AML-193 (cell line): ENCODE data around the gene ATAD2B.

ENCODE experiments used
- DNase-seq, 2 experiments: peaks; one replicate each; lab custom pipeline; 2025; lab: John Stamatoyannopoulos, UW

Gene ATAD2B

DNA sequence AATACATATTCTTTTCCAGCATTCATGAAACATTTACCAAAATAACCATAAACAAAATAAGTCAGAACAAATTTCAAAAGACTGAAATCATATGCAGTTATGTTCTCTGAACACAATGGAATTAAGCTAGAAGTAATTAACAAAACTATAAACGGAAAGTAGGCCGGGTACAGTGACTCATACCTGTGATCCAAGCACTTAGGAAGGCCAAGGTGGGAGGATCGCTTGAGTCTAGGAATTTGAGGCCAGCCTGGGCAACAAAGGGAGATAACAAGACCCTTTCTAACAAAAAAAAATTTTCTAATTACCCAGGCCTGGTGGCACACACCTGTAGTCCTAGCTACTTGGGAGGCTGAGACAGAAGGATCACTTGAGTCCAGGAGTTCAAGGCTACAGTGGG lies 14.9 kb downstream of the ATAD2B start:
- DNase-seq = no peak

GRCh38 chr2:23905155-23905554 lies 21.8 kb downstream of the ATAD2B start:
- DNase-seq = no peak

- no peak for DNase-seq
These were observed 22.2 kb downstream of the ATAD2B start for GRCh38 chr2:23904692-23905091.

DNA sequence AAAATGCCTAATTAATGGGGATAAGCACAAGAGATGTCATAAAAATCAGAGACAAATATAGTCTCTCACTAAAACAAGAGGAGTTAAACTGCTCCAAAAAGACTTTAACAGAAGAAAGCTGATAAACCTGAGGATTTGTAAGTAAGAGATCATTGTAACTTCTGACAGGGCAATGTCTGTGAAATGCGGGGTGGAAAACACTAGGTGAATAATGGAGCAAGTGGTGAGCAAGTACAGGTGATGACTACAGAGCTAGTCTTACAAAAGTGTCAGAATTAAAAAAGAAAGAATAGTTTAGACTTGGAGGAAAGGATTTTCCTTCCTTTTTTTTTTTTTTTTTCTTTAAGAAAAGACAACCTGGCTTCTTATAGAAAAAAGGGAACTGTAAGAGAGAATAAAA lies 22.7 kb downstream of the ATAD2B start:
- no peak for DNase-seq

DNA sequence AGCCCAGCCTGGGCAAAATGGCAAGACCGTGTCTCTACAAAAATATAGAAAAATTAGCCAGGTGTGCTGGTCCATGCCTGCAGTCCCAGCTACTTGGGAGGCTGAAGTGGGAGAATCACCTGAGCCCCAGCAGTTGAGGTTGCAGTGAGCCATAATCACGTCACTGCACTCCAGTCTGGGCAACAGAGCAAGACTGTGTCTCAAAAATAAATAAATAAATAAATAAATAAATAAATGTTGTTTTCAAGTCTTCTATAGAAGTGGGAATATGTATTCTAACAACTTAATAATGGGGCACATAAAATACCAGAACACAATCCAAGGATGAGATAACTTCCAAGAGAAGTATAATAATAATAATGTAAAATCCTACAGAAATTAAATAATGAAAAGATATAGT lies 23.9 kb downstream of the ATAD2B start:
- DNase-seq = no peak

DNA sequence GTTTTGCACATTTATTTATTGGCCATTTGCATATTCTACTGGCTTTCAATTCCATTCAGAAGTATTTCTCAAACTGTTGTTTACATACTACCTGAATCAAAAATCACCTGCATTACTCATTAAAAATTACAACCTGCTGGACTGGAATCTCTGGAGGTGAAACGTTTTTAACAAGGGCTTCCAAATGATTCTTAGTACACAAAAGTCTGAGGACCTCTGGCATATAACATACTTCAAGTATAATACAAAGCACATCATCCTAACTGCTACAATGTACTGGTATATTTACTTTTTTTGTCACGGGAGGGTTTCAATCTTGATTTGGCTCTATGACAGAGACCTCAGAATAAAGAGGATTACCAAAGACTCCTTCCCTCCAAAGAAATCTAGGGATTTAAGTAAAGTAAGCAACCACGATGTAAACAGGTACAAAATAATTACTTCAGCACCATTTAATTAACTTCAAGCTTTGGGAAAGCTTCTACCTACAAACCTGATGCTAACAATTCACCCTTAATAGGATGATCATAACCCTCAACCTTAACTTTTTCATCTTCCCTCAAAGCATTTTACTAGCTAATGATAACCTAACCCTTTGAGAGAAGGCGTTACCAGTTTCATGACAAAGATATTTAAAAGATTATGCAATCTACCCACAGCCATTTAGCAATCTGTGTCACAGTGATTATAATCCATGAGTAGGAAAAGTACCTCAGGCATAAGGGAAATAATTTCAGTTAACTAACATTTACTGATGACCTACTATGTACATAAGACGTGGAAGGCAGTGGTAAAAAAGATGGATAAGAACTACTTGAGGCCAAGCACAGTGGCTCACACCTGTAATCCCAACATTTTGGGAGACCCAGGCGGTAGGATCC lies 24.7 kb downstream of the ATAD2B start:
- peak; percentile 57 to 66 for DNase-seq

DNA sequence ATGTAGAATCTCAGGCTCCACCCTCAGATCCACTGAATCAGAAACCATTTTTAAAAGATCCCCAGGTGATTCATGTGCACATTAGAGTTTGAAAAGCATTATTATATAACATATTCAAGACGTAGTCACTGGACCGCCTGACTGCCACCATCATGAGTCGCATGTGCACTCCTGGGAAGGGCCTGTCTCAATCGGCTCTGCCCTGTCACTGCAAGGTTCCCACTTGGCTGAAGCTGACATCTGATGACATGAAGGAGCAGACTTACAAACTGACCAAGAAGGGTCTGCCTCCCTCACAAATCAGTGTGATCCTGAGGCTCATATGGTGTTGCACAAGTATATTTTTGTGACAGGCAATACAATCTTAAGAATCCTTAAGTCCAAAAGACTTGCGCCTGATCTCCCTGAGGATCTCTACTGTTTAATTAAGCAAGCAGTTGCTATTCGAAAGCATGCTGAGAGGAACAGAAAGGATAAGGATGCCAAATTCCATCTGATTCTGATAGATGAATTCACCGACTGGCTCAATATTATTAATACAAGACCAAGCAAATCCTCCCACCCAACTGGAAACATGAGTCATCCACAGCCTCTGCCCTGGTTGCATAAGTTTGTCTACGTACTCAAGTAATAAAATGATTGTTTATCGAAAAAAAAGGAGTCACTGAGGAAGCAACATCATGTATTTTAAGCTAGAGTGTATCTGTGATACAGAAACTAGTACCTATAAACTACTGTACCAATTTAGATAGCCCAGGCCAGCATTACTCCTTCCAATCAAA lies 26.2 kb downstream of the ATAD2B start:
- no peak for DNase-seq

DNA sequence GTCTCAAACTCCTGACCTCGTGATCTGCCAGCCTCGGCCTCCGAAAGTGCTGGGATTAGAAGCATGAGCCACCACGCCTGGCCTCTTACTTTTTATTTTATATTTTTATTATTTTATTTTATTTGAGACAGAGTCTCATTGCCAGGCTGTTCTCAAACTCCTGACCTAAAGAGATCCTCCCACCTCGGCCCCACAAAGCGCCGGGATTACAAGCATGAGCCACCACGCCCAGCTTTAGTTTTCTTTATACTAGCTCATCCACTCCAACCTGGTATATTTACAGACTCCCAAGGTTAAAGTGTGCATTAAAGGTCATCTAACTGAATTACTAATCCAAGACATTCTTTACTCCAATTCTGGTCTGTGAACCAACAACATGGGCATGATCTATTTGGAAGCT lies 26.8 kb downstream of the ATAD2B start:
- DNase-seq = no peak

- DNase-seq = no peak
These were observed 55.7 kb downstream of the ATAD2B start for GRCh38 chr2:23871206-23871605.

DNA sequence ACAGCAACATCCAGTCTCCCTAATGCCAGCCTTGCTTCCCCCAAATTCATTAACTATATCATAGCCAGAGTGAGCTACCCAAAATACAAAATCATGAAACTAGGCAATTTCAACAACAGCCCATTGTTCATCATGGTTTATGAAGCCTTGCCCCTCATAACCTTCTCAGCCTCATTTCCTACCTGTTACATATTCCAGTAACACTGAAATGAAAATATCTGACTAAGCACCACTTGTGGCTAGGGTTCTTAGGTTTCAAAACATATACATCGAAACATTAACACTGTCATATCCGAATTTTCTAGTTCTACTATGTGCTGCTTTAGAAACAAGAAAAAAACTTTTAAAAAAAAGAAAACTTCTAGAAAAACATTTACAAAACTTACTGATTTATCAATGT lies 59.5 kb downstream of the ATAD2B start:
- DNase-seq = no peak

- DNase-seq = no peak
These were observed 64.1 kb downstream of the ATAD2B start for GRCh38 chr2:23862716-23863426.

- no peak for DNase-seq
These were observed 65.0 kb downstream of the ATAD2B start for GRCh38 chr2:23861952-23862351.

DNA sequence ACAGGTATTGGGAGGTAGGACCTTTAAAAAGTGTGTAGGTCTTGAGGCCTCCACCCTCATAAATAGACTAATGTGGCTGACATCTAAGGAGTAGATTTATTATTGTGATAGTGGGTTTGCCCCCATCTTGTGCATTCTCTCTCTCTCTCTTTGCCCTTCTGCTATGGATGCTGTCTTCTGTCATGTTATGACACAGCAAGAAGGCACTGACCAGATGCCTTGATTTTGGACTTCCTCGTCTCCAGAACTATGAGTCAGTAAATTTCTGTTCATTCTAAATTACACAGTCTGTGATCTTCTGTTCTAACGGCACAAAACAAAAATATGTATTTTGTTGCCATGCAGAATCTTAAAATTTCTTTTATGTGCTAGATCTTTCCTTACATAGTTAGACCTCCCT lies 66.9 kb downstream of the ATAD2B start:
- DNase-seq = no peak

GRCh38 chr2:23859234-23859633 lies 67.7 kb downstream of the ATAD2B start:
- no peak for DNase-seq

GRCh38 chr2:23850564-23851256 lies 76.2 kb downstream of the ATAD2B start:
- no peak for DNase-seq

GRCh38 chr2:23844905-23845304 lies 82.0 kb downstream of the ATAD2B start:
- no peak for DNase-seq

- no peak for DNase-seq
These were observed 83.6 kb downstream of the ATAD2B start for GRCh38 chr2:23843051-23843976.

DNA sequence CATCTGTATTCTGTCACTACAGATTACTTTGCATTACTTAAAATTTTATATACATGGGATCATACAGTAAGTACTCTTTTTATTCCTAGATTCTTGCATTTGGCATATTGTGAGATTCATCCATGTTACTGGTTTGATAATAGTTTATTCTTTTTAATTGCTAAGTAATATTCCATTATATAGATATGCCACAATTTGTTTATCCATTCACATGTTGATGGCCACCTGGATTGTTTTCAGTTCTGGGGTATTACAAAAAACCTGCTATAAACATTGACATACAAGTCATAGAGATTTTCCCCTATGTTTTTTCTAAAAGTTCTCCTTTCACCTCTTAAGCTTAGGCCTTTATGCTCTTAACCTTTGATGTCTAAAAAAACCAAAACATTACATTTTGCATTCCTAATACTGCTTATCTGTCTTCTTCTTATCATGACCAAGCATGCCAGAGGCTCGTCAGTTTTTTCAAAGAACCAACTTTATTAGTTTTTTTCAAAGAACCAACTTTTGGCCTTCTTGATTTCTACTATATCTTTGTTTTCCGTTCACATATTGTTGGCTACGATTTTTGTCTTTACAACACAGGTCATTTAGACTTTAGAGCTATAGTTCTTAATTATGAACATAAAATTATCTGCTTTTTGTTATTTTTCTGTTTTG lies 86.9 kb downstream of the ATAD2B start:
- no peak for DNase-seq

- no peak for DNase-seq
These were observed 87.9 kb downstream of the ATAD2B start for GRCh38 chr2:23838996-23839395.

GRCh38 chr2:23838581-23838980 lies 88.3 kb downstream of the ATAD2B start:
- DNase-seq = no peak
